ENCODE data around the gene CCDC148.

DNA sequence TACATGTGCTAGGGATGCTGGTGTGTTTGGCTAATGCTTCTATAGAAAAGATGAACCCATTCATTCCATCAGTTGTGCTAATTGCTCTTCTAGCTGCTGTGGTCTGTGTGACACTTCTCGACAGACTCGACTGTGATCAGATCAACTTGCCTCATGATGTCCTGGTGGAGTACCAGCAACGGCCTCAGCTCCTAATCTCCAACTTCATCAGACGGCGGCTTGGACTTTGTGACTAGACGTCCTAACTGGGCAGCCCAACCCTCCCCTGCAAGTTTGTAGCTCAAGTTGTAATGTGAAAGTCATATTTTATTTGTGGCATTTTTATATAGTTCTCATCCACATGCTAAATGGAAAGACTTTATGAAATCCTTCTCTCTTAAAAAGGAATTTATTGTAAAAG, 321.9 kb downstream of the CCDC148 start:
- TF ChIP-seq ZNF121 (CRISPR knock-in tag; IDR thresholded peaks at IDR 0.05) (no peak), SMAD3 (CRISPR knock-in tag; IDR thresholded peaks at IDR 0.05; ENCODE audit: borderline replicate concordance) (no peak), RELA (CRISPR knock-in tag; IDR thresholded peaks at IDR 0.05; ENCODE audit: borderline replicate concordance) (no peak)
